ENCODE results near the gene GXYLT1. TPM values are rescaled to one million over a fixed set of nuclear protein-coding genes. Genes with fewer than 3 reads are reported as not detected.

GXYLT1 gene
- polyA plus RNA-seq, 1 experiment = 20.6 TPM

- TF ChIP-seq CTCF (IDR thresholded peaks at IDR 0.05; ENCODE audit: low read depth, low read length) = no peak
- Histone ChIP-seq H3K27me3 (ENCODE audit: control insufficient read depth, insufficient read depth, low read length) (no peaks in the 10 kb centered on the region), H3K9me3 (ENCODE audit: control insufficient read depth, insufficient read depth, low read length) (no peaks in the 10 kb centered on the region), H3K4me3 (ENCODE audit: low read depth, low read length) (no peak overlapping the region), H3K27ac (ENCODE audit: low read depth, low read length) (no peak overlapping the region)
- no peak for DNase-seq (ENCODE audit: low read depth, low spot score)
- ChIA-PET POLR2A (no interaction called here), CTCF (no interaction called here)
These were observed 30.3 kb upstream of the GXYLT1 start for GRCh38 chr12:42174978-42175377.

GRCh38 chr12:42173961-42174521 is 29.4 kb upstream of the GXYLT1 start:
- no peak overlapping the region for H3K4me3 ChIP-seq (ENCODE audit: low read depth, low read length)
- H3K27ac ChIP-seq (ENCODE audit: low read depth, low read length) = no peak overlapping the region
- DNase-seq (ENCODE audit: low read depth, low spot score) = no peak
- no peaks in the 10 kb centered on the region for H3K27me3 ChIP-seq (ENCODE audit: control insufficient read depth, insufficient read depth, low read length)
- ChIA-PET CTCF (interaction anchor here (1.4 kb wide), 1 partner anchor 198 kb away, joined by 4 read pairs; no protein-coding TSS in a partner anchor), POLR2A (no interaction called here)
- H3K9me3 ChIP-seq (ENCODE audit: control insufficient read depth, insufficient read depth, low read length) = no peaks in the 10 kb centered on the region
- TF ChIP-seq CTCF (IDR thresholded peaks at IDR 0.05; ENCODE audit: low read depth, low read length) = no peak

GRCh38 chr12:42172441-42173210 is 28.0 kb upstream of the GXYLT1 start:
- DNase-seq (ENCODE audit: low read depth, low spot score) = no peak
- TF ChIP-seq CTCF (IDR thresholded peaks at IDR 0.05; ENCODE audit: low read depth, low read length) = no peak
- CTCF ChIA-PET = interaction anchor here (1.4 kb wide), 1 partner anchor 199 kb away, joined by 4 read pairs; no protein-coding TSS in a partner anchor
- POLR2A ChIA-PET = no interaction called here
- no peak overlapping the region for H3K27ac ChIP-seq (ENCODE audit: low read depth, low read length)
- H3K9me3 ChIP-seq (ENCODE audit: control insufficient read depth, insufficient read depth, low read length) = no peaks in the 10 kb centered on the region
- H3K27me3 ChIP-seq (ENCODE audit: control insufficient read depth, insufficient read depth, low read length) = no peaks in the 10 kb centered on the region
- H3K4me3 ChIP-seq (ENCODE audit: low read depth, low read length) = no peak overlapping the region

- ChIA-PET POLR2A (no interaction called here), CTCF (interaction anchor here (0.6 kb wide), 1 partner anchor 889 kb away, joined by 3 read pairs; no protein-coding TSS in a partner anchor)
- Histone ChIP-seq H3K27me3 (ENCODE audit: control insufficient read depth, insufficient read depth, low read length) (no peaks in the 10 kb centered on the region), H3K9me3 (ENCODE audit: control insufficient read depth, insufficient read depth, low read length) (no peaks in the 10 kb centered on the region), H3K27ac (ENCODE audit: low read depth, low read length) (no peak overlapping the region), H3K4me3 (ENCODE audit: low read depth, low read length) (no peak overlapping the region)
- no peak for TF ChIP-seq CTCF (IDR thresholded peaks at IDR 0.05; ENCODE audit: low read depth, low read length)
- DNase-seq (ENCODE audit: low read depth, low spot score) = no peak
These were observed 23.0 kb upstream of the GXYLT1 start for GRCh38 chr12:42167711-42168110.

GRCh38 chr12:42166501-42166900 is 21.8 kb upstream of the GXYLT1 start:
- POLR2A ChIA-PET = no interaction called here
- no peak for DNase-seq (ENCODE audit: low read depth, low spot score)

More at GRCh38 chr12:42166501-42166900, 21.8 kb upstream of the GXYLT1 start:
- no peak for TF ChIP-seq CTCF (IDR thresholded peaks at IDR 0.05; ENCODE audit: low read depth, low read length)
- H3K27ac ChIP-seq (ENCODE audit: low read depth, low read length) = no peak overlapping the region
- no peaks in the 10 kb centered on the region for H3K9me3 ChIP-seq (ENCODE audit: control insufficient read depth, insufficient read depth, low read length)
- no peak overlapping the region for H3K4me3 ChIP-seq (ENCODE audit: low read depth, low read length)
- H3K27me3 ChIP-seq (ENCODE audit: control insufficient read depth, insufficient read depth, low read length) = no peaks in the 10 kb centered on the region
- CTCF ChIA-PET = no interaction called here
